Umbilical cord (tissue), 2 donors: ENCODE data around the gene MMP24. TPM values are rescaled to one million over a fixed set of nuclear protein-coding genes. Genes with fewer than 3 reads are reported as not detected.
"Not testable (repeated sequence)": the region's sequence is repeated elsewhere in the genome, so short reads cannot be mapped to it uniquely, and the experiment has no call there.

Source experiments
- DNase-seq: peaks from one replicate; pipeline ENCODE4 v3.0.0-alpha.2; 2015; ENCODE audit warnings: low spot score
- total RNA-seq: library from RNA; depleted of rRNA; stranded (reverse); fragments of >200 nt; gene quantifications from one replicate; pipeline ENCODE4 v1.2.3, GENCODE V29; 2014; ENCODE audit warnings: low replicate concordance; ENCODE audit not compliant: insufficient read depth

MMP24 gene
- total RNA-seq, 1 donor from 2014 or later = 0.24 TPM

- no peak for DNase-seq
Observed at GRCh38 chr20:35257175-35257909, 30.9 kb downstream of the MMP24 start.

GRCh38 chr20:35260426-35260825, 33.9 kb downstream of the MMP24 start:
- DNase-seq = no peak

GRCh38 chr20:35262321-35262720, 35.8 kb downstream of the MMP24 start:
- DNase-seq = not testable (repeated sequence)

GRCh38 chr20:35262731-35263531, 36.4 kb downstream of the MMP24 start:
- peak; percentile 66 for DNase-seq

- DNase-seq = no peak
Observed at GRCh38 chr20:35263532-35264341, 37.2 kb downstream of the MMP24 start.

- DNase-seq = no peak
Observed at GRCh38 chr20:35264755-35265154, 38.3 kb downstream of the MMP24 start.

- no peak for DNase-seq
Observed at GRCh38 chr20:35267092-35267491, 40.6 kb downstream of the MMP24 start.

- DNase-seq = peak; percentile 24
Observed at GRCh38 chr20:35269055-35269781, 42.7 kb downstream of the MMP24 start.

- no peak for DNase-seq
Observed at GRCh38 chr20:35270021-35270902, 43.8 kb downstream of the MMP24 start.

- DNase-seq = no peak
Observed at GRCh38 chr20:35271073-35271882, 44.8 kb downstream of the MMP24 start.

GRCh38 chr20:35271904-35272303, 45.4 kb downstream of the MMP24 start:
- DNase-seq = no peak

GRCh38 chr20:35273449-35274171, 47.1 kb downstream of the MMP24 start:
- DNase-seq = no peak

GRCh38 chr20:35274172-35275092, 47.9 kb downstream of the MMP24 start:
- no peak for DNase-seq

GRCh38 chr20:35275741-35276251, 49.3 kb downstream of the MMP24 start:
- no peak for DNase-seq

- no peak for DNase-seq
Observed at GRCh38 chr20:35276408-35276807, 49.9 kb downstream of the MMP24 start.

GRCh38 chr20:35277127-35277526, 50.6 kb downstream of the MMP24 start:
- no peak for DNase-seq
